ENCODE data around the gene VPS29. TPM values are rescaled to one million over a fixed set of nuclear protein-coding genes. Genes with fewer than 3 reads are reported as not detected.
"Not testable (repeated sequence)": the region's sequence is repeated elsewhere in the genome, so short reads cannot be mapped to it uniquely, and the experiment has no call there.

Gene VPS29
- polyA plus RNA-seq, 1 donor, result 173 TPM

- DNase-seq, result no peak
Measured at GRCh38 chr12:110530511-110530910, 28.6 kb upstream of the VPS29 start.

DNA sequence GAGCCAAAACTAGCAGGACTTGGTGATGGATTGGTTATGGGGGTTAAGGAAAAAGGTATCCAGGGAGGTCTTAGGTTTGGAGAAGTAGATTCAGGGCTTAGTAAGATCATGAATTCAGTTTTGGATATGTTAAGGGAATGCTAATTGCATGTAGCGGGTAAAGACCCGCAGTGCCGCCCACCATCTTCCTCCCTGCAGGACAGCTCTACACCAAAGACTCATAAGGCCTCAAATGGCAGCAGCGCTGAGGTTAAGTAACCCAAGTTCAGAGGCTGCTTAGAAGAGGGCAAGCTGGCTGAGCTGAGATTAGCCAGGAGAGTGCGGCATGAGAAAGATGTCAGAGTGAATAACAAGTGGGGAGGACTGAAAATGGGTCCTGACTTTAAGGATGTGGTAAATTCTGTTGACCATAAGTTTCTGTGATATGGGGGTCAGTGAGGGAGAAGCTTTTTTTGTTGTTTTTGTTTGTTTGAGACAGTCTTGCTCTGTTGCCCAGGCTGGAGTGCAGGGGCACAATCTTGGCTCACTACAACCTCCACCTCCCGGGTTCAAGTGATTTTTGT lies 26.4 kb upstream of the VPS29 start:
- no peak for DNase-seq

DNA sequence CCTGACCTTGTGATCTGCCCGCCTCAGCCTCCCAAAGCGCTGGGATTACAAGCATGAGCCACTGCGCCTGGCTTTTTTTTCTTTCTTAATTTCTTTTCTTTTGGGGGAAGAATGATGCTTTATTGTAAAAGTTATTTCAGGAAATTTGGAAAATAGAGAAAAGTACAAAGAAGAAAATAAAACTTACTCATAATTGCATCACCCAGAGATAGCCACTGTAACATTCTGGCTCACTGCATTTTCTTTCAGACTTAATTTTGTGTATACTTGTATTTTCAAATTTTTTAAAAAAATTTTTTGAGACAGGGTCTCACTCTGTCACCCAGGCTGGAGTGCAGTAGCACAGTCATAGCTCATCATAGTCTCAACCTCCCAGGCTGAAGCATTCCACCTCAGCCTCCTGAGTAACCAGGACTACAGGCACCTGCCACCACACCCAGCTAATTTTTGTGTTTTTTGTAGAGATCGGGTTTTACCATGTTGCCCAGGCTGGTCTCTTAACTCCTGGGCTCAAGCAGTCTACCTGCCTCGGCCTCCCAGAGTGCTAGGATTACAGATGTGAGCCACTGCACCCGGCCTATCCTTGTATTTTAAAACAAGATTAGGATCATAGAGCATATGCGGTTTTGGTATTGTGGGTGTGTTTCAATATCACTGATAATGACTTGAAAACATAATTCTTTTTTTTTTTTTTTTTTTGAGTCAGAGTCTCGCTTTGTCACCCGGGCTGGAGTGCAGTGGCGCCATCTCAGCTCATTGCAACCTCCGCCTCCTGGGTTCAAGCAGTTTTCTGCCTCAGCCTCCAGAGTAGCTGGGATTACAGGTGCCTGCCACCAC lies 19.2 kb upstream of the VPS29 start:
- not testable (repeated sequence) for DNase-seq

- DNase-seq, result not testable (repeated sequence)
Measured at GRCh38 chr12:110518014-110518413, 16.1 kb upstream of the VPS29 start.

GRCh38 chr12:110516995-110517394 lies 15.1 kb upstream of the VPS29 start:
- no peak for DNase-seq

DNA sequence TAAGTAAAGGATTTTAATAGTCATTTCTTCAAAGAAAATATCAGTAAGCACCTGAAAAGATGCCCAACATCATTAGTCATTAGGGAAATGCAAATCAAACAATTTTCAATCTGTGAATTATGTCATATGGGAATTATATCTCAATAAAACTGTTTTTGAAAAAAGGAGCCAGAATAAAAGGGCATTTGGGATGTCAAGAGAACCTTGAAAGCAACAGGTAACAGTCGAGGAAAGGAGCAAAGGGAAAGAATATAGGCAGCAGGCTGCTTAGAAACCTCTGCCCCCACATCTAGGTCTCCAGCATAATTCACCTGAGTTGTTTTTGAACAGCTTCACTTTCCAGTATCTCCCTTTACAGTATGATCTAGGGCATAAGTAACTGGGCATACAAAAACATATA lies 12.5 kb upstream of the VPS29 start:
- no peak for DNase-seq

- DNase-seq, result no peak
Measured at GRCh38 chr12:110513842-110514241, 11.9 kb upstream of the VPS29 start.

DNA sequence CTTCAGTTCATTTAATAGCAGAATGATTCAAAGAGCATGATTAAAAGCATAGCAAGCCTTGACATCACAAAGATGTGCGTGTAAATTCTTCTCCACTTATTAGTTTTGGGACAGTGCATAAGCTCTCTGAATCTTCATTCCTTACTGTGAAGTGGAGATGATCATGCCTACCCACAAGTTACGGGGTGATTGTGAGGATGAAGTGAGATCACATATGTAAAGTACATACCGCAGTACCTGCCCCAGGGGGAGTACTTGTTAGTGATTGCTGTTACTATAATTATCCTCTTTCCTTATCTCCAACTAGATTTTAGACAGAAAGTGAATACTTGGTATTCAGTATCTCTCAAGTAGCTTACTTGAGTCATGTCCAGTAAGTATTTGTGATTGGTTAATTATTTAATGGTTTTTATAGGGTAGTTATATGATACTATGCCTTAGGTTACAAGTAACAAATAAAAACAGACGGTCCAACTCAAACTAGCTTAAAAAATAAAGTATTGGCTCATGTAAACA lies 6.2 kb upstream of the VPS29 start:
- no peak for DNase-seq

- no peak for DNase-seq
Measured at GRCh38 chr12:110505332-110505731, 3.4 kb upstream of the VPS29 start.

DNA sequence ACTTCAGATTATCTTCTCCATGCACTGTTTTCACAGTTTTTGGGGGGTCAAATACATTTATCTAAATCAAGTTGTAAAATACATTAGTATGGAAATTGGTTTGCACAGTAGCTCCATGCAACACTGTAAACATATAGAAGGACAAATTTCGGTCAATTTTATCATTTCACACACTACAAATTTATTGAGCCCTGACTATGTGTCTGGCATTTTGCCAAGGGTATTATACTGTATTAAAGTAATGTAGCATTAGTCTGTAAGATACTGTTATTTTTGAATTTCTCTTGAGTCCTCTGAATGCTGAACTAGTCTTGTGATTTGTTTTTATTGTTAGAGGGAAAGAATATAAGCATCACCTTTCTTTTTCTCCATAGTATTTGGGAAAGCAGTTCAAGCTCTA lies 1.5 kb upstream of the VPS29 start:
- no peak for DNase-seq

DNA sequence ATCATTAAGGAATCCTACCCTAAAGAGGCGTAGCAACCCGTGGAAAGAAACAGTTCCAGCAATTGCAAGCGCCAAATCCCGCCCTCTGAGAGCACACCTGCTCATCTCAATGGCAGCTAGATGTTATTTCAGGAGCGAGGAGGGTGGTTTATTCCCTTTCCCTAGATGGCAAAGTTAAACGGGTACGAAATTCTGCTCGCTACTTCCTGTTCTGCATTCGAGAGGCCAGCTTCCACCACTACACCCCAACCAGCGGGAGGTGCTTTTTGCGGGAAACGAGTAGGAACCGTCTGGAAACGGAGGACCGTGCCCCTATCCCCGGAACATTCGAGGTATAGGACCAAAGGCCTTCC lies 536 bp downstream of the VPS29 start:
- peak; percentile 19 for DNase-seq

- DNase-seq, result no peak
Measured at GRCh38 chr12:110498984-110499706, 2.8 kb downstream of the VPS29 start.

DNA sequence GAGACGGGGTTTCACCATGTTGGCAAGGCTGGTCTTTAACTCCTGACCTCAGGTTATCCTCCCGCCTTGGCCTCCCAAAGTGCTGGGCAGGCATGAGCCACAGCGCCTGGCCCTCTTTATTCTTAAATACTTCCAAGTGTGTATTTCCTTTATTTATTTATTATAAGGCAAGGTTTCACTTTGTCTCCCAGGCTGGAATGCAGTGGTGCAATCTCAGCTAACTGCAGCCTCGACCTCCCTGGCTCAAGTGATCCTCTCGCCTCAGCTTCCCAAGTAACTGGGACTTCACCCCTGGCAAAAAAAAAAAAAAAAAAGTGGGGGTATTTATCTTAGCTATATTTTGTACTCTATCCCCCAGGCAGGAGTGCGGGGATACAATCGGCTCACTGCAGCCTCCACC lies 26.5 kb downstream of the VPS29 start:
- no peak for DNase-seq

- DNase-seq, result peak; percentile 99
Measured at GRCh38 chr12:110468214-110469048, 33.5 kb downstream of the VPS29 start, which contains the start of the genes FAM216A and GPN3. TSS of gene FAM216A (plus strand) at chr12:110468845. CDS start at chr12:110468876, 31 bp downstream. TSS of gene GPN3 (minus strand) at chr12:110468257. CDS start at chr12:110468203, 54 bp downstream.

DNA sequence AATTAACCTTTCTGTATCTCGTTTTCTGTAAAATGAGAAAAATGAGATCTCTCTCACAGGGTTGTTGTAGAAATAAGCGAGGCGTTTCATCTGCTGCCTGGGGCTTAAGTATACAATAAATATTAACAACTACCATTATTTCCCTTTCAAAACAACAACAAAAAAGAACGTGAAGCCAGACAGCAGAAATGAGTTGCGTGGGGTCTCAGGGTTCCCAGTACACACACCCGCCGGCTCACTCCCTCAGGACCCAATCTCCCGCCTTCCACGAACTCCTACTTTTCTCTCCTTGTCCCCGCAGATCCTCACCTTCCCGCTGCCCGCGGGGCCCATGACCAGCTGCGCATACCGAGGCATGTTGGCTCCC lies 34.1 kb downstream of the VPS29 start:
- DNase-seq, result no peak

DNA sequence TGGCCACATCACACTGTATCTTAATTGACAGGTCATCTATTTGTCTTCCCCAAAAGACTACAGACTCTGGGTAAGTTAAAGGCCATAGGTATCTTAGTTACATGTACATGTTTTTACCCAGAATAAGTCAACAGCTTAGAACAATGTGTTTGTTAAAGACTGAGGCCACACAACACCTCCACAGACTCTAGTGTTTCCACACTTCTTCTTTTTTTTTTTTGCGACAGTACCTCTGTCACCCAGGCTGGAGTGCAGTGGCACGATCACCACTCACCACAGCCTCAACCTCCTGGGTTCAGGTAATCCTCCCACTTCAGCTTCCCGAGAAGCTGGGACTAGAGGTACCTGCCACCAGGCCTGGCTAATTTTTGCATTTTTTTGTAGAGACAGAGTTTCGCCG lies 35.1 kb downstream of the VPS29 start:
- no peak for DNase-seq

- DNase-seq, result not testable (repeated sequence)
Measured at GRCh38 chr12:110465765-110466164, 36.1 kb downstream of the VPS29 start.

- no peak for DNase-seq
Measured at GRCh38 chr12:110465024-110465423, 36.9 kb downstream of the VPS29 start.

GRCh38 chr12:110461189-110461588 lies 40.7 kb downstream of the VPS29 start:
- DNase-seq, result not testable (repeated sequence)

DNA sequence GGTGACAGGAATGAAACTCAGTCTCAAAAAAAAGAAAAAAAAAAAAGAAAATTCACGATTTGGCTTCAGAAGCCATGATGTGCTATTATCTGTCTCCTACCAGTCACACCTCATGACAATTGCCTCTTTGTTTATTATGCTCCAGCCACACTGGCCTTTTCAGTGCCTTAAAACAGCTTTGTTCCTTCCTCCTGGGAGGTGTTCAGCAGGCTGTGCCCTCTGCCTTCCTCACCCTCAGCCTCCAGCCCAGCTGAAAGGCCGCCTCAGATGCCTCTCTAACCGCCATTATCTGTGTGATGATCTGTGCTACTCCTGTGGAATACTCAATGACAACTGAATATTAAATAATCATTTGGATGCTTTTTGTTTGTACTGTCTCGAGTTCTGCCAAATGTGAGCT lies 43.2 kb downstream of the VPS29 start:
- DNase-seq, result no peak

DNA sequence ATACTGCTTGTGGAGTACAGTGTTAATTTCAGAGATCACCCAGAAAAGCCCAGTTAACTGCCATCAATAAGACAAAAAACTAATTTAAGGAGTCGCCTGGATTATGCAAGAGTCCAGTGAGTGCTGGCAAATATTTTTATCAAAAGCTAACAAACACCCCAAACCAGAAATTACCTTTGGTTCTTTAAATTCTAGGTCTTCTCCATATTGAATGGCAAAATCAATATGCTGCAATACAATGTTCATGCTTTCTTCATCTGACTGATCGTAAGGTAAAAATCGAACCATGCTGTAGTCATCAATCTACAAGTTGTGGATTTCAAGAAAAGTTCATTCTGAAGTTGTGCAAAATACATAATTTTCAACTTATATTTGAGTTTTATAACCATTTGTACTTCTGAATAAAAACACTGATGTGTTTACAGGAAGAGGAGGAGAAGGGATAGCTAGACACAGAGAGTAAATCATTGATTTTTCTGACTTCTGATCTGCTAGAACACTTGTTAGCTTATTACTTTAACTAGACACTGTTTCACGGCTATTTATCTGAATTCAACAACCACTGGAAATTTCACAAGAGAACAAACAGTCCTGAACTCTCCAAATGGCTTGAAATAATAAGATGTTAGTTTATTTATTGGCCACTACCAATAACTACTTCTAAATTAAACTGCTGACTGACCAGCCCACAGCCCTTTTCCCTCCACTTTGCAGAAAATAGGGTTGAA lies 48.2 kb downstream of the VPS29 start:
- DNase-seq, result no peak
